ENCODE data around the gene PPP1R2B. TPM values are rescaled to one million over a fixed set of nuclear protein-coding genes. Genes with fewer than 3 reads are reported as not detected.

The PPP1R2B gene
- total and polyA plus RNA-seq, 2 of the 4 experiments (the other 2 are of a cell fraction): not detected

- CTCF ChIA-PET: no interaction called here
- H2AK5ac ChIP-seq (ENCODE audit: low read depth, low read length): no peak overlapping the region
Observed at GRCh38 chr5:156892864-156893263, 42.8 kb downstream of the PPP1R2B start.

More at GRCh38 chr5:156892864-156893263, 42.8 kb downstream of the PPP1R2B start:
- no peak overlapping the region for H2BK5ac ChIP-seq (ENCODE audit: low read depth, low read length, poor library complexity, severe bottlenecking)
- H3K36me3 ChIP-seq (ENCODE audit: control insufficient read depth, insufficient read depth, low read length): no peaks in the 10 kb centered on the region
- H4K5ac ChIP-seq (ENCODE audit: low read depth, low read length): no peak overlapping the region
- no peak overlapping the region for H3K4me3 ChIP-seq (ENCODE audit: insufficient read depth, low read depth, low read length)
- dilution Hi-C loops (cut with HindIII; ENCODE audit: low sequenced_read_pairs, unreplicated experiment) (no loop called here), in situ Hi-C loops (cut with MboI; ENCODE audit: low sequenced_read_pairs) (no loop called here), intact Hi-C loops (cut with micrococcal nuclease) (no loop called here)
- no peak overlapping the region for H3K23ac ChIP-seq (ENCODE audit: low read depth, low read length)
- H2BK120ac ChIP-seq (ENCODE audit: low read depth, low read length): no peak overlapping the region
- H3K14ac ChIP-seq (replicated peaks; ENCODE audit: low read depth, low read length): no peak overlapping the region
- H2AFZ ChIP-seq (replicated peaks; ENCODE audit: low read length, poor library complexity): no peak overlapping the region
- no peaks in the 10 kb centered on the region for H3K79me1 ChIP-seq (ENCODE audit: low read depth in 1 of 2, low read length in 2 of 2)
- no peak overlapping the region for H3K27ac ChIP-seq (ENCODE audit: insufficient read depth, low read length)
- no peak overlapping the region for H4K91ac ChIP-seq (ENCODE audit: insufficient read depth, low read depth, low read length)
- no peak overlapping the region for H2BK20ac ChIP-seq (ENCODE audit: low read depth, low read length)
- H3K18ac ChIP-seq (ENCODE audit: low read depth, low read length): no peak overlapping the region
- no peaks in the 10 kb centered on the region for H3K4me1 ChIP-seq (ENCODE audit: control insufficient read depth, insufficient read depth, low read length)
- H3K56ac ChIP-seq (ENCODE audit: extremely low read depth, insufficient read depth, low read length): no peak overlapping the region
- H3K9me1 ChIP-seq (ENCODE audit: insufficient read depth, low read length): no peaks in the 10 kb centered on the region
- DNase-seq: no peak
- no peak overlapping the region for H3K4me2 ChIP-seq (ENCODE audit: low read depth, low read length)
- TF ChIP-seq CTCF (conservative IDR thresholded peaks at IDR 0.05; ENCODE audit: low read depth, low read length): no peak
- TF ChIP-seq SMC3 (IDR thresholded peaks at IDR 0.05; ENCODE audit: low read depth, low read length): no peak
- TF ChIP-seq POLR2A (IDR thresholded peaks at IDR 0.05; ENCODE audit: low read depth, low read length): no peak
- no peak for TF ChIP-seq MAZ (IDR thresholded peaks at IDR 0.05; ENCODE audit: borderline replicate concordance, low read depth, low read length)
- TF ChIP-seq FOS (IDR thresholded peaks at IDR 0.05; ENCODE audit: low read depth, low read length): no peak
- TF ChIP-seq CHD1 (IDR thresholded peaks at IDR 0.05; ENCODE audit: low read depth, low read length): no peak
- no peak for TF ChIP-seq USF2 (IDR thresholded peaks at IDR 0.05; ENCODE audit: low read depth, low read length)
- TF ChIP-seq RFX5 (IDR thresholded peaks at IDR 0.05; ENCODE audit: low read depth, low read length): no peak
- no peak for TF ChIP-seq MXI1 (IDR thresholded peaks at IDR 0.05; ENCODE audit: borderline replicate concordance, low read depth, low read length)
- no peak for TF ChIP-seq NFE2L2 (IDR thresholded peaks at IDR 0.05; ENCODE audit: low read depth, low read length)
- no peak for TF ChIP-seq ELK1 (IDR thresholded peaks at IDR 0.05; ENCODE audit: borderline replicate concordance, low read depth, low read length)
- TF ChIP-seq RCOR1 (IDR thresholded peaks at IDR 0.05; ENCODE audit: insufficient replicate concordance, low read length): no peak
- TF ChIP-seq BHLHE40 (IDR thresholded peaks at IDR 0.05; ENCODE audit: low read depth, low read length): no peak
- no peak for TF ChIP-seq MAFK (IDR thresholded peaks at IDR 0.05; ENCODE audit: low read depth, low read length)
- no peak for TF ChIP-seq RAD21 (IDR thresholded peaks at IDR 0.05; ENCODE audit: low read length)
- TF ChIP-seq CEBPB (IDR thresholded peaks at IDR 0.05; ENCODE audit: low read depth, low read length): no peak
- no TSS peak for BruUV-seq (replicated peaks)
- H3K9ac ChIP-seq (ENCODE audit: low read depth, low read length): no peak overlapping the region
- WGBS, 2 experiments (ENCODE audit: extremely low coverage in 2 of 2, insufficient read length in 1 of 2): no CpG with 5 or more reads among the region's 4 CpGs
- no peak overlapping the region for H2BK15ac ChIP-seq (ENCODE audit: low read depth, low read length)
- POLR2A ChIA-PET (ENCODE audit: unreplicated experiment): no interaction called here
- H3K27me3 ChIP-seq (ENCODE audit: control insufficient read depth, insufficient read depth, low read length): no peaks in the 10 kb centered on the region
- H4K8ac ChIP-seq (ENCODE audit: low read depth in 2 of 2, low read length in 2 of 2): no peak overlapping the region
- ATAC-seq (ENCODE audit: low read depth): no peak
- H3K4ac ChIP-seq (ENCODE audit: low read depth, low read length): no peak overlapping the region
- no peaks in the 10 kb centered on the region for H4K20me1 ChIP-seq (ENCODE audit: insufficient read depth, low read length)
- H2AK9ac ChIP-seq (replicated peaks; ENCODE audit: low read depth, low read length, poor library complexity): no peak overlapping the region
- peaks cover 1% of the 10 kb centered on the region; the same call in 1 of the 2 replicates for H3K9me3 ChIP-seq (ENCODE audit: control insufficient read depth, insufficient read depth, low read length)

All from IMR-90 (cell line).